Activated B cell treated with CpG ODN at 0.5 μM for 24 hours (primary cell): Measurements from ENCODE around the gene TADA1. TPM values are rescaled to one million over a fixed set of nuclear protein-coding genes. Genes with fewer than 3 reads are reported as not detected.

Experiments used
- ATAC-seq: fragments of 200-7000 bp; cut with Tn5 transposase; one replicate; pipeline ENCODE4 v1.10.0; 2021; ENCODE audit warnings: low read depth, mild to moderate bottlenecking, moderate library complexity
- CTCF ChIA-PET: fragments of 350-600 bp; sonication (Branson Sonifier 250); formaldehyde crosslinking; loops from one replicate; lab custom pipeline; 2021; ENCODE audit warnings: antibody characterized with exemption; lab: Charles Lee
- POLR2A ChIA-PET: fragments of 350-600 bp; sonication (Branson Sonifier 250); formaldehyde crosslinking; loops from one replicate; lab custom pipeline; 2021; ENCODE audit warnings: antibody characterized with exemption; lab: Charles Lee
- DNase-seq: peaks from one replicate; pipeline ENCODE4 v3.0.0; 2022
- H3K27ac Mint-ChIP-seq: one replicate; pipeline ENCODE4 v1.8.0; 2020; ENCODE audit warnings: mixed read lengths
- H3K27me3 Mint-ChIP-seq: one replicate; pipeline ENCODE4 v1.8.0; 2021; ENCODE audit warnings: mixed read lengths
- H3K36me3 Mint-ChIP-seq: one replicate; pipeline ENCODE4 v1.8.0; 2021; ENCODE audit warnings: low read depth, mixed read lengths
- H3K4me1 Mint-ChIP-seq: one replicate; pipeline ENCODE4 v1.8.0; 2021; ENCODE audit warnings: mixed read lengths
- H3K4me3 Mint-ChIP-seq: one replicate; pipeline ENCODE4 v1.8.0; 2020; ENCODE audit warnings: mild to moderate bottlenecking, mixed read lengths
- H3K9me3 Mint-ChIP-seq: one replicate; pipeline ENCODE4 v1.8.0; 2020; ENCODE audit warnings: mixed read lengths
- CTCF ChIP-seq: fragments of 200-600 bp; IDR thresholded peaks from one replicate; pipeline ENCODE4 v1.8.0; 2022; ENCODE audit warnings: antibody characterized with exemption, mild to moderate bottlenecking
- intact Hi-C: fragments of 100-400 bp; cut with micrococcal nuclease; formaldehyde crosslinking; loops from one replicate; pipeline ENCODE4 v1.15.1; 2024
- total RNA-seq: library from RNA; stranded (reverse); gene quantifications from 2 replicates; pipeline ENCODE4 v1.2.3, GENCODE V29; 2022

The TADA1 gene
- total RNA-seq, 1 donor from 2014 or later: 15.3 TPM

- no peak for ATAC-seq
Observed at GRCh38 chr1:166813508-166814223, 62.4 kb downstream of the TADA1 start.

DNA sequence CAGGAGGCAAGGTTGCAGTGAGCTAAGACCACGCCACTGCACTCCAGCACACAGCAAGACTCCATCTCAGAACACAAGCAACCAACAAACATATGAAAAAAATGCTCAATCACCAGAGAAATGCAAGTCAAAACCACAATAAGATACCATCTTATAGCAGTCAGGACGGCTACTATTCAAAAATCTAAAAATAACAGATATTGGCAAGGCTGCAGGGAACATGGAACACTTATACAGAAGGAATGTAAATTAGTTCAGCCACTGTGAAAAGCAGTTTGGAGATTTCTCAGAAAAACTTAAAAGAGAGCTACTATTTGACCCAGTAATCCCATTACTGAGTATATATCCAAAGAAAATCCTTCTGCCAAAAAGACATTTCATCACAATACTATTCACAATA is 64.4 kb downstream of the TADA1 start:
- peaks cover 17% of the 10 kb centered on the region for H3K27me3 Mint-ChIP-seq
- POLR2A ChIA-PET: no interaction called here

More at GRCh38 chr1:166813508-166814223, 62.4 kb downstream of the TADA1 start:
- no peak for DNase-seq
- TF ChIP-seq CTCF: no peak
- H3K36me3 Mint-ChIP-seq: no peaks in the 10 kb centered on the region
- CTCF ChIA-PET: no interaction called here
- intact Hi-C loops: no loop called here
- H3K4me1 Mint-ChIP-seq: no peaks in the 10 kb centered on the region
- no peak overlapping the region for H3K27ac Mint-ChIP-seq
- POLR2A ChIA-PET: interaction anchor here (0.6 kb wide), 1 partner anchor 25 kb away, joined by 3 read pairs; the partner anchor contains the start of gene POGK
- H3K9me3 Mint-ChIP-seq: peaks cover 9% of the 10 kb centered on the region
- H3K27me3 Mint-ChIP-seq: peaks cover 26% of the 10 kb centered on the region
- no peak overlapping the region for H3K4me3 Mint-ChIP-seq

DNA sequence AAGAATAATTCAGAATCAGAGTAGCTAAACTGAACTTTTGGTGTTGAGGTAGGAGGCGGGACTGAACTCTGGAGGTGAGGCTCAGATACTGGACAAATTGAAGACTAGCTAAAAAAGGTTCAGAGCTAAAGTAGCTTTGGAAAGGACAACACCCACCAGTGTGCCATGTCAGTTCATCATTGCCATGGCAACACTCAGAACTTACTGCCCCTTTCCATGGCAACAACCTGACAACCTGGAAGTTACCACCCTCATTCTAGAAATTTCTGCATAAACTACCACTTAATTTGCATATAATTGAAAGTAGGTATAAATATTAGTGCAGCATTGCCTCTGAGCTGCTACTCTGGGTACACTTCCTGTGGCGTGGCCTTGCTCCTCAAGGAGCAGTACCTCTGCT is 67.1 kb downstream of the TADA1 start:
- DNase-seq (no peak), ATAC-seq (no peak)
- Mint-ChIP-seq H3K4me3 (no peak overlapping the region), H3K36me3 (no peaks in the 10 kb centered on the region), H3K9me3 (peaks cover 2% of the 10 kb centered on the region), H3K27me3 (peaks cover 14% of the 10 kb centered on the region), H3K4me1 (no peaks in the 10 kb centered on the region), H3K27ac (no peak overlapping the region)
- TF ChIP-seq CTCF: no peak
- intact Hi-C loops: no loop called here
- CTCF ChIA-PET: no interaction called here
- POLR2A ChIA-PET: no interaction called here

More for the DNA sequence above, 64.4 kb downstream of the TADA1 start:
- Mint-ChIP-seq H3K36me3 (no peaks in the 10 kb centered on the region), H3K4me3 (no peak overlapping the region), H3K9me3 (peaks cover 7% of the 10 kb centered on the region), H3K4me1 (no peaks in the 10 kb centered on the region), H3K27ac (no peak overlapping the region)
- no peak for TF ChIP-seq CTCF
- no peak for DNase-seq
- CTCF ChIA-PET: no interaction called here
- intact Hi-C loops: no loop called here
- no peak for ATAC-seq

Other genes with a start within 250 kb of the TADA1 start
- gene POGK, start 36.8 kb downstream of the TADA1 start, total RNA-seq: 37.8 and 39.1 TPM in 2 replicates
- gene ILDR2, start 99.3 kb upstream of the TADA1 start, total RNA-seq: 1.00 and 1.2 TPM in 2 replicates
- not detected in 2 replicates for gene MAEL, start 113.0 kb upstream of the TADA1 start, total RNA-seq
- gene GPA33, start 214.1 kb upstream of the TADA1 start, total RNA-seq: not detected in 2 replicates
- gene STYXL2, start 217.8 kb upstream of the TADA1 start, total RNA-seq: not detected in 2 replicates